Measurements from ENCODE around the gene SLC6A5. TPM values are rescaled to one million over a fixed set of nuclear protein-coding genes. Genes with fewer than 3 reads are reported as not detected.

Gene SLC6A5
- total and polyA plus RNA-seq, 2 experiments from 2014 or later = not detected

- Histone ChIP-seq H3K4me1 (ENCODE audit: low read depth) (no peaks in the 10 kb centered on the region), H3K27ac (no peak overlapping the region), H3K4me3 (no peak overlapping the region), H3K9me3 (ENCODE audit: low read depth) (no peaks in the 10 kb centered on the region), H3K36me3 (no peaks in the 10 kb centered on the region), H3K27me3 (no peaks in the 10 kb centered on the region)
- no peak for TF ChIP-seq CTCF (IDR thresholded peaks at IDR 0.05; ENCODE audit: low read depth, low read length)
- DNase-seq (ENCODE audit: low read depth in 1 of 2, low spot score in 1 of 2) = no peak
Observed at GRCh38 chr11:20583201-20583600, 16.2 kb upstream of the SLC6A5 start.

- DNase-seq (ENCODE audit: low read depth in 1 of 2, low spot score in 1 of 2) = no peak
- Histone ChIP-seq H3K4me1 (ENCODE audit: low read depth) (no peaks in the 10 kb centered on the region), H3K27me3 (no peaks in the 10 kb centered on the region), H3K36me3 (no peaks in the 10 kb centered on the region), H3K9me3 (ENCODE audit: low read depth) (no peaks in the 10 kb centered on the region), H3K4me3 (no peak overlapping the region), H3K27ac (no peak overlapping the region)
- no peak for TF ChIP-seq CTCF (IDR thresholded peaks at IDR 0.05; ENCODE audit: low read depth, low read length)
Observed at GRCh38 chr11:20584093-20584774, 15.2 kb upstream of the SLC6A5 start.

GRCh38 chr11:20589796-20590195 lies 9.6 kb upstream of the SLC6A5 start:
- H3K27ac ChIP-seq = no peak overlapping the region
- no peak for DNase-seq (ENCODE audit: low read depth in 1 of 2, low spot score in 1 of 2)
- H3K4me3 ChIP-seq = no peak overlapping the region
- H3K36me3 ChIP-seq = no peaks in the 10 kb centered on the region
- H3K9me3 ChIP-seq (ENCODE audit: low read depth) = no peaks in the 10 kb centered on the region
- peaks cover 33% of the 10 kb centered on the region for H3K27me3 ChIP-seq
- no peak for TF ChIP-seq CTCF (IDR thresholded peaks at IDR 0.05; ENCODE audit: low read depth, low read length)
- H3K4me1 ChIP-seq (ENCODE audit: low read depth) = no peaks in the 10 kb centered on the region

- no peak for TF ChIP-seq CTCF (IDR thresholded peaks at IDR 0.05; ENCODE audit: low read depth, low read length)
- Histone ChIP-seq H3K36me3 (no peaks in the 10 kb centered on the region), H3K27ac (no peak overlapping the region), H3K27me3 (peaks cover 39% of the 10 kb centered on the region), H3K4me1 (ENCODE audit: low read depth) (no peaks in the 10 kb centered on the region), H3K9me3 (ENCODE audit: low read depth) (no peaks in the 10 kb centered on the region), H3K4me3 (no peak overlapping the region)
- DNase-seq (ENCODE audit: low read depth in 1 of 2, low spot score in 1 of 2) = no peak
Observed at GRCh38 chr11:20590381-20590780, 9.0 kb upstream of the SLC6A5 start.

GRCh38 chr11:20592741-20593140 lies 6.7 kb upstream of the SLC6A5 start:
- H3K36me3 ChIP-seq = no peaks in the 10 kb centered on the region
- DNase-seq (ENCODE audit: low read depth in 1 of 2, low spot score in 1 of 2) = no peak
- no peak overlapping the region for H3K27ac ChIP-seq
- H3K27me3 ChIP-seq = peaks cover 62% of the 10 kb centered on the region
- no peak overlapping the region for H3K4me3 ChIP-seq
- no peaks in the 10 kb centered on the region for H3K4me1 ChIP-seq (ENCODE audit: low read depth)
- TF ChIP-seq CTCF (IDR thresholded peaks at IDR 0.05; ENCODE audit: low read depth, low read length) = no peak
- H3K9me3 ChIP-seq (ENCODE audit: low read depth) = no peaks in the 10 kb centered on the region
